ENCODE measurements around the gene PLVAP.
"Not testable (repeated sequence)": the region's sequence is repeated elsewhere in the genome, so short reads cannot be mapped to it uniquely, and the experiment has no call there.

PLVAP gene

GRCh38 chr19:17401628-17402027 lies 24.5 kb upstream of the PLVAP start:
- no peak for DNase-seq

- DNase-seq = no peak
Observed at GRCh38 chr19:17398902-17399527, 21.9 kb upstream of the PLVAP start.

- DNase-seq = peak in 1 of 3 experiments; percentile 13
Observed at GRCh38 chr19:17394891-17395415, 17.8 kb upstream of the PLVAP start.

- DNase-seq = no peak
Observed at GRCh38 chr19:17393914-17394313, 16.8 kb upstream of the PLVAP start, which contains the start of gene CCDC194. TSS of gene CCDC194 (minus strand) at chr19:17394196. CDS start at chr19:17394158, 38 bp downstream.

GRCh38 chr19:17393002-17393401 lies 15.9 kb upstream of the PLVAP start:
- DNase-seq = peak in 1 of 3 experiments; percentile 3

- no peak for DNase-seq
Observed at GRCh38 chr19:17391371-17392151, 14.4 kb upstream of the PLVAP start.

GRCh38 chr19:17390665-17391370 lies 13.7 kb upstream of the PLVAP start:
- DNase-seq = peak; percentile 82 to 88 (median 83)

- no peak for DNase-seq
Observed at GRCh38 chr19:17389957-17390664, 13.0 kb upstream of the PLVAP start.

GRCh38 chr19:17389288-17389687 lies 12.1 kb upstream of the PLVAP start:
- DNase-seq = no peak

GRCh38 chr19:17385878-17386611 lies 8.9 kb upstream of the PLVAP start:
- peak; percentile 4 to 46 (median 10) for DNase-seq

GRCh38 chr19:17380426-17381138 lies 3.4 kb upstream of the PLVAP start:
- no peak for DNase-seq

GRCh38 chr19:17379221-17379631 lies 2.1 kb upstream of the PLVAP start:
- no peak for DNase-seq

GRCh38 chr19:17378271-17378670 lies 1.1 kb upstream of the PLVAP start:
- DNase-seq = no peak

- DNase-seq = no peak
Observed at GRCh38 chr19:17370026-17370587, 7.0 kb downstream of the PLVAP start.

- DNase-seq = no peak
Observed at GRCh38 chr19:17365361-17365760, 11.8 kb downstream of the PLVAP start.

GRCh38 chr19:17363852-17364605 lies 13.1 kb downstream of the PLVAP start:
- not testable (repeated sequence) for DNase-seq

- DNase-seq = no peak
Observed at GRCh38 chr19:17359905-17360800, 17.0 kb downstream of the PLVAP start.

- no peak for DNase-seq
Observed at GRCh38 chr19:17358395-17358794, 18.7 kb downstream of the PLVAP start.

GRCh38 chr19:17357724-17358123 lies 19.4 kb downstream of the PLVAP start:
- peak in 1 of 3 experiments; percentile 29 for DNase-seq
